MM.1S (cell line): ENCODE measurements around the gene MYOZ3.

Experiments
- DNase-seq: peaks from one replicate; pipeline ENCODE4 v3.0.0-alpha.2; 2015
- H2AFZ ChIP-seq: fragments of 300-600 bp; sonication (generic); 2 replicates; pipeline ENCODE4 v1.6.0; 2016; ENCODE audit warnings: antibody characterized with exemption, low read length
- H3F3A ChIP-seq: fragments of 300-600 bp; sonication (generic); 2 replicates; pipeline ENCODE4 v1.6.1; 2016; ENCODE audit warnings: mild to moderate bottlenecking, antibody characterized with exemption, low read length, moderate library complexity, mixed read lengths; ENCODE audit not compliant: insufficient read depth
- H3K27ac ChIP-seq: fragments of 300-600 bp; sonication (generic); 2 replicates; pipeline ENCODE4 v1.5.1; 2016; ENCODE audit warnings: mild to moderate bottlenecking, low read length
- H3K27me3 ChIP-seq: fragments of 300-600 bp; sonication (generic); replicated peaks from 2 replicates; pipeline ENCODE4 v1.6.0; 2016; ENCODE audit warnings: low read length; ENCODE audit not compliant: insufficient read depth
- H3K36me3 ChIP-seq: fragments of 300-600 bp; sonication (generic); replicated peaks from 2 replicates; pipeline ENCODE4 v1.6.1; 2016; ENCODE audit warnings: mild to moderate bottlenecking, low read length, mixed read lengths; ENCODE audit not compliant: insufficient read depth
- H3K4me1 ChIP-seq: fragments of 300-600 bp; sonication (generic); 2 replicates; pipeline ENCODE4 v1.6.1; 2016; ENCODE audit warnings: low read length, mixed read lengths
- H3K4me2 ChIP-seq: fragments of 300-600 bp; sonication (generic); 2 replicates; pipeline ENCODE4 v1.6.0; 2016; ENCODE audit warnings: low read depth, low read length
- H3K4me3 ChIP-seq: fragments of 300-600 bp; sonication (generic); 2 replicates; pipeline ENCODE4 v1.5.1; 2016; ENCODE audit warnings: low read length, mixed read lengths
- H3K79me2 ChIP-seq: fragments of 300-600 bp; sonication (generic); 2 replicates; pipeline ENCODE4 v1.6.1; 2016; ENCODE audit warnings: mixed run types, low read length, mixed read lengths
- H3K9ac ChIP-seq: fragments of 300-600 bp; sonication (generic); 2 replicates; pipeline ENCODE4 v1.6.1; 2016; ENCODE audit warnings: low read length, mixed read lengths
- H3K9me2 ChIP-seq: fragments of 300-600 bp; sonication (generic); replicated peaks from 2 replicates; pipeline ENCODE4 v1.6.1; 2016; ENCODE audit warnings: mild to moderate bottlenecking, low read length, mixed read lengths; ENCODE audit not compliant: insufficient read depth
- H3K9me3 ChIP-seq: fragments of 300-600 bp; sonication (generic); replicated peaks from 2 replicates; pipeline ENCODE4 v1.6.1; 2016; ENCODE audit warnings: mild to moderate bottlenecking, low read length, mixed read lengths; ENCODE audit not compliant: insufficient read depth
- H4K20me1 ChIP-seq: fragments of 300-600 bp; sonication (generic); 2 replicates; pipeline ENCODE4 v1.6.1; 2016; ENCODE audit warnings: mild to moderate bottlenecking, low read length, moderate library complexity, mixed read lengths; ENCODE audit not compliant: insufficient read depth
- CTCF ChIP-seq: fragments of 300-600 bp; sonication (generic); IDR thresholded peaks from 2 replicates; pipeline ENCODE4 v1.5.1; 2016; ENCODE audit warnings: antibody characterized with exemption, low read length, mixed read lengths
- EZH2 ChIP-seq: fragments of 300-600 bp; sonication (generic); optimal IDR thresholded peaks from 2 replicates; pipeline ENCODE3; 2017; ENCODE audit warnings: low read depth, mild to moderate bottlenecking, antibody characterized with exemption, low read length, mixed read lengths
- EZH2phosphoT487 ChIP-seq: fragments of 300-600 bp; sonication (generic); IDR thresholded peaks from 2 replicates; pipeline ENCODE4 v1.6.1; 2018; ENCODE audit warnings: antibody characterized with exemption, low read length

MYOZ3 gene

GRCh38 chr5:150637245-150638052 is 23.6 kb upstream of the MYOZ3 start:
- Histone ChIP-seq H4K20me1 (no peaks in the 10 kb centered on the region), H3K4me1 (no peaks in the 10 kb centered on the region), H3K9me2 (no peaks in the 10 kb centered on the region), H3K4me2 (no peak overlapping the region), H3K9ac (no peak overlapping the region), H3K27ac (no peak overlapping the region), H3K79me2 (no peaks in the 10 kb centered on the region), H3K4me3 (no peak overlapping the region), H3K36me3 (no peaks in the 10 kb centered on the region), H3F3A (no peaks in the 10 kb centered on the region), H3K27me3 (no peaks in the 10 kb centered on the region; the same call in 1 of the 2 replicates), H3K9me3 (no peaks in the 10 kb centered on the region), H2AFZ (no peak overlapping the region)
- no peak for DNase-seq
- TF ChIP-seq EZH2phosphoT487: no peak
- TF ChIP-seq CTCF: no peak
- TF ChIP-seq EZH2: no peak

- Histone ChIP-seq H3K9me2 (no peaks in the 10 kb centered on the region), H3K4me2 (no peak overlapping the region), H3K9me3 (no peaks in the 10 kb centered on the region), H3K36me3 (no peaks in the 10 kb centered on the region), H3K4me1 (no peaks in the 10 kb centered on the region), H3K79me2 (no peaks in the 10 kb centered on the region), H3K27me3 (no peaks in the 10 kb centered on the region; the same call in 1 of the 2 replicates), H3K27ac (no peak overlapping the region), H2AFZ (no peak overlapping the region), H3F3A (no peaks in the 10 kb centered on the region), H3K4me3 (no peak overlapping the region), H3K9ac (no peak overlapping the region), H4K20me1 (no peaks in the 10 kb centered on the region)
- no peak for DNase-seq
- TF ChIP-seq EZH2 (no peak), EZH2phosphoT487 (no peak), CTCF (no peak)
These were observed 23.0 kb upstream of the MYOZ3 start for GRCh38 chr5:150638053-150638444.

GRCh38 chr5:150638488-150639376 is 22.3 kb upstream of the MYOZ3 start:
- Histone ChIP-seq H3K4me1 (no peaks in the 10 kb centered on the region), H3F3A (no peaks in the 10 kb centered on the region), H3K4me2 (no peak overlapping the region), H3K9ac (no peak overlapping the region), H3K27ac (no peak overlapping the region), H3K36me3 (no peaks in the 10 kb centered on the region), H3K27me3 (no peaks in the 10 kb centered on the region; the same call in 1 of the 2 replicates), H3K9me2 (no peaks in the 10 kb centered on the region), H3K9me3 (no peaks in the 10 kb centered on the region), H3K4me3 (no peak overlapping the region), H3K79me2 (no peaks in the 10 kb centered on the region), H4K20me1 (no peaks in the 10 kb centered on the region), H2AFZ (no peak overlapping the region)
- DNase-seq: no peak
- TF ChIP-seq CTCF (no peak), EZH2phosphoT487 (no peak), EZH2 (no peak)
